ENCODE results near the gene ARHGAP1. TPM values are rescaled to one million over a fixed set of nuclear protein-coding genes. Genes with fewer than 3 reads are reported as not detected.

The ARHGAP1 gene
- total RNA-seq, 1 experiment from 2014 or later, result 73.0 TPM

DNA sequence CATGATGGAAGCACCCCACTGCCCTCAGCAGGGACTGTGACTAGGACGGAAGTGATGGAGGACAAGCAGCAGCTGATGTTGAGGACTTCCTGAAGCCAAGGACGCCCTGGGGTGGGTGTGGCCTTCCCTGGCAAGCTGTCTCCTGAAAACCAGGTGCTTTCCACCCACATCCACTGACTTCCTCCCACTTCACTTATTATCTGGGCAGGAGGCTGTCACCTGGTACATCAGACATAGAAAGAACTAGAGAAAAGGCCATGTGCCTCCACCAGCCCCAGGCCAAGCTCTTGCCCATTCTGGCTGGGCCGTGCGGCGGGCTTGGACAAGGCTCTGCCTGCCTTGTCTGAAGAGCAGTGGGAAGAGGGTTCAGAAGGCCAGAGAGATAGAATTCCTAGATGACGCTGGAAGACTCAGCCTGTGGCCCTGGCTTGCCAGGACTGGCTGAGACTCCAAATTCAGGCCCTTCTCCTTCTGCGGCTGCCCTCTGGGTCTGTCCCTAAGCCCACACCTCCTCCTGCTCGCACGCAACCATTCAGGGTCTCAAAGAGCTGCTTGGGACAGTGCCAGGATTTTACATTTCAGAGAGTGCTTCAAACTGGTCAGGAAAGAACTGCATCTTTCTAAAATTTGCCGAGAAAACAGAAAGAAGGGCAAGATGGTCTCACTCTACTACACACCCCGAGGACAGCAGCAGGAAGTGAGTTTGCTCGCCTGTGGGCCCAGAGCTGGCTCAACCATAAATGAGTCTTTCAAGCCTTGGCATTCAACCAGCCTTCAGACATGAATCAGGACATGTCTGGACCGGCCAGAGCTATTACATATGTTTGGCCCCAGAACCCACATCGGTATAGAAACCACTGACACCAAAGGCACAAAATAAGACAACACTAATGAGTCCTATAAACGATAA is 13.3 kb downstream of the ARHGAP1 start:
- intact Hi-C loops (cut with micrococcal nuclease; ENCODE audit: unreplicated experiment), result no loop called here
- Histone ChIP-seq H3K36me3 (ENCODE audit: control insufficient read depth, insufficient read depth, low read length) (peaks cover 9% of the 10 kb centered on the region), H3K4me3 (ENCODE audit: low read depth, low read length) (no peak overlapping the region), H3K27me3 (replicated peaks; ENCODE audit: control insufficient read depth, insufficient read depth, low read length) (no peaks in the 10 kb centered on the region), H3K4me1 (no peaks in the 10 kb centered on the region), H3K9me3 (no peaks in the 10 kb centered on the region)
- no peaks in the 10 kb centered on the region for H3K27me3 Mint-ChIP-seq (ENCODE audit: insufficient read depth, unreplicated experiment)
- TSS peak; percentile 16 for BruUV-seq (replicated peaks)
- no peak for TF ChIP-seq CTCF (IDR thresholded peaks at IDR 0.05; ENCODE audit: insufficient read depth in 1 of 2, low read depth in 1 of 2, low read length in 1 of 2, severe bottlenecking in 1 of 2, unreplicated experiment in 1 of 2)
- DNase-seq, result no peak
- no peaks in the 10 kb centered on the region for H3K9me3 Mint-ChIP-seq (ENCODE audit: unreplicated experiment)
- H3K36me3 Mint-ChIP-seq (ENCODE audit: insufficient read depth, unreplicated experiment), result peaks cover 39% of the 10 kb centered on the region
- CTCF ChIA-PET, result no interaction called here
- H3K27ac Mint-ChIP-seq (ENCODE audit: unreplicated experiment), result no peak overlapping the region
- H3K4me3 Mint-ChIP-seq (ENCODE audit: unreplicated experiment), result no peak overlapping the region
- H3K4me1 Mint-ChIP-seq (ENCODE audit: low read depth, unreplicated experiment), result no peaks in the 10 kb centered on the region
- POLR2A ChIA-PET, result no interaction called here

- Mint-ChIP-seq H3K9me3 (ENCODE audit: unreplicated experiment) (no peaks in the 10 kb centered on the region), H3K4me3 (ENCODE audit: unreplicated experiment) (no peak overlapping the region), H3K36me3 (ENCODE audit: insufficient read depth, unreplicated experiment) (peaks cover 40% of the 10 kb centered on the region), H3K27me3 (ENCODE audit: insufficient read depth, unreplicated experiment) (no peaks in the 10 kb centered on the region), H3K4me1 (ENCODE audit: low read depth, unreplicated experiment) (no peaks in the 10 kb centered on the region), H3K27ac (ENCODE audit: unreplicated experiment) (no peak overlapping the region)
- no peak for DNase-seq
- Histone ChIP-seq H3K9me3 (no peaks in the 10 kb centered on the region), H3K36me3 (ENCODE audit: control insufficient read depth, insufficient read depth, low read length) (peaks cover 11% of the 10 kb centered on the region), H3K4me3 (ENCODE audit: low read depth, low read length) (no peak overlapping the region), H3K27me3 (replicated peaks; ENCODE audit: control insufficient read depth, insufficient read depth, low read length) (no peaks in the 10 kb centered on the region), H3K4me1 (no peaks in the 10 kb centered on the region)
- no peak for TF ChIP-seq CTCF (IDR thresholded peaks at IDR 0.05; ENCODE audit: insufficient read depth in 1 of 2, low read depth in 1 of 2, low read length in 1 of 2, severe bottlenecking in 1 of 2, unreplicated experiment in 1 of 2)
- CTCF ChIA-PET, result no interaction called here
- POLR2A ChIA-PET, result no interaction called here
- BruUV-seq (replicated peaks), result no TSS peak
- intact Hi-C loops (cut with micrococcal nuclease; ENCODE audit: unreplicated experiment), result no loop called here
Measured at GRCh38 chr11:46684367-46684766, 16.1 kb downstream of the ARHGAP1 start.

- peaks cover 53% of the 10 kb centered on the region for H3K36me3 Mint-ChIP-seq (ENCODE audit: insufficient read depth, unreplicated experiment)
Measured at GRCh38 chr11:46682773-46683752, 17.4 kb downstream of the ARHGAP1 start.

More at GRCh38 chr11:46682773-46683752, 17.4 kb downstream of the ARHGAP1 start:
- TF ChIP-seq CTCF (IDR thresholded peaks at IDR 0.05; ENCODE audit: insufficient read depth in 1 of 2, low read depth in 1 of 2, low read length in 1 of 2, severe bottlenecking in 1 of 2, unreplicated experiment in 1 of 2), result no peak
- H3K36me3 ChIP-seq (ENCODE audit: control insufficient read depth, insufficient read depth, low read length), result peaks cover 10% of the 10 kb centered on the region
- Mint-ChIP-seq H3K4me3 (ENCODE audit: unreplicated experiment) (no peak overlapping the region), H3K27me3 (ENCODE audit: insufficient read depth, unreplicated experiment) (no peaks in the 10 kb centered on the region), H3K9me3 (ENCODE audit: unreplicated experiment) (no peaks in the 10 kb centered on the region), H3K27ac (ENCODE audit: unreplicated experiment) (no peak overlapping the region), H3K4me1 (ENCODE audit: low read depth, unreplicated experiment) (no peaks in the 10 kb centered on the region)
- POLR2A ChIA-PET, result interaction anchor here (0.6 kb wide), 1 partner anchor 23 kb away, joined by 7 read pairs; no protein-coding TSS in a partner anchor
- no peaks in the 10 kb centered on the region for H3K4me1 ChIP-seq
- BruUV-seq (replicated peaks), result no TSS peak
- no peaks in the 10 kb centered on the region for H3K27me3 ChIP-seq (replicated peaks; ENCODE audit: control insufficient read depth, insufficient read depth, low read length)
- CTCF ChIA-PET, result no interaction called here
- DNase-seq, result no peak
- intact Hi-C loops (cut with micrococcal nuclease; ENCODE audit: unreplicated experiment), result no loop called here
- no peaks in the 10 kb centered on the region for H3K9me3 ChIP-seq
- no peak overlapping the region for H3K4me3 ChIP-seq (ENCODE audit: low read depth, low read length)
